ENCODE results near the gene LRIT1.

Gene LRIT1

DNA sequence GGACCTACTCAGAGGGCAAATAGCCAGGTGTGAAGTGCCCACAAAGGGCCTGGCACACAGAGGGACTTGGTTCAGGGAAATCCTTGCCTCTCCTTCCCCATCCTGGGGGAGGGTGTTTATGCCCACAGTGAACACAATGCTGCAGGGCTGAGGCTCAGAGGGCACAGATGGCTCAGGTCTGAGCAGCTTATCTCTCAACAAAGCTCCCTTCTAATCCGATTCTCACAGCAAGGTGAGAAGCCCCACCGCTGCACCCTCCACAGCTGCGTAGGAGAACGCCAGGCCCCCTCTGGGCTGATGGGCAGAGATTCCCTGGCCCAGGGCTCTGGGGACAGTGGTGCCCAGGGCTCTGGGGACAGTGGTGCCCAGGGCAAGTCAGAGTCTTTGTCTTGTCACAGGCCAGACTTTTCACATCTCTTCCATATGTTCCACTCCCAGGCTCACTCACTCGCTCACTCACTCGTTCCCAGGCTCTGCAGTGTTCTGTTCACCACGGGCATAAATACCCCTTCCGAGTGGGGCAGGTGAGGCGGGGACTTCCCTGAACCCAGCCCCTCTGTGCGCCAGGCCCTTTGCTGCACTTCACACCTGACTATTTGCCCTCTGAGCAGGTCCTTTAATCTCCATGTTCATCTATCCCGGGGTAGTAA lies 55.7 kb downstream of the LRIT1 start:
- no peak for DNase-seq

DNA sequence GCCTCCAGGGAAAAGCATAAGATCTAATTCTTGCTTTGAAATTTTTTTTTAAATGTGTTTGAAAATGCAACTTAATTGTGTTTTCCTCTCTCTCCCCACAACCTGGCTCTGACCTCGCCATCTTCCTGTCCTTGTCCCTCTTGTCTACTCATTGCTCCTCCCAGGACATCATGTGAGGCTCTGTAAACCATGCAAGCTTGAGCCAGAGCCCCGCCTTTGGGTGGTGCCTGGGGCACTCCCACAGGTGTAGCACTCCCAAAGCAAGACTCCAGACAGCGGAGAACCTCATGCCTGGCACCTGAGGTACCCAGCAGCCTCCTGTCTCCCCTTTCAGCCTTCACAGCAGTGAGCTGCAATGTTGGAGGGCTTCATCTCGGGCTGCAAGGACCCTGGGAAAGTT lies 56.8 kb downstream of the LRIT1 start:
- no peak for DNase-seq

DNA sequence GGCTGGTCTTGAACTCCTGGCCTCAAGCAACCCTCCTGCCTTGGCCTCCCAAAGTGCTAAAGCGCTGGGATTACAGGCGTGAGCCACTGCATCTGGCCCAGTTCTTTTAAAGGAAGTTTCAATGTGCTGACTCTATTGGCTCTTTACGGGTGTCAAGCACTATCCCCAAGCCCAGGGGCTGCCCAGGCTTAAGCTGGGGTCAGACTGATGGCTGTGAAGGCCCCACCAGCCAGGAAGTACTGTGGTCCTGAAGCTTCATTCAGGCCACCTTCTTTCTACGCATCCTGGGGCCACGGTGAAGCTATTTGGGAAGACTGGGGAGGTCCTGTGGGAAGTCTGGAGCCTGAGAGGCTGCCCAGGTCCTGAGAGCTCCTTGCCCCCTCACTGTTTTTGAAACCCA lies 59.7 kb downstream of the LRIT1 start:
- no peak for DNase-seq

Data from activated effector memory CD4-positive, alpha-beta T cell treated with Interleukin-2 at 50 U/mL for 16 hours (primary cell).